HepG2 (cell line): Measurements from ENCODE around the gene NELFCD. TPM values are rescaled to one million over a fixed set of nuclear protein-coding genes. Genes with fewer than 3 reads are reported as not detected.

Experiments used
- FOSL2 ChIP-seq: sonication (generic); formaldehyde crosslinking; IDR thresholded peaks from 2 replicates; pipeline ENCODE4 v1.4.0; 2020; ENCODE audit warnings: missing genetic modification reagents
- GFI1 ChIP-seq: sonication (generic); formaldehyde crosslinking; IDR thresholded peaks from 2 replicates; pipeline ENCODE4 v1.5.0; 2020; ENCODE audit warnings: missing genetic modification reagents, mild to moderate bottlenecking, borderline replicate concordance
- KIAA2018 ChIP-seq: sonication (generic); formaldehyde crosslinking; IDR thresholded peaks from 2 replicates; pipeline ENCODE4 v1.5.0; 2020; ENCODE audit warnings: mild to moderate bottlenecking, missing genetic modification reagents, borderline replicate concordance
- KLF11 ChIP-seq: IDR thresholded peaks from 2 replicates; pipeline ENCODE4 v1.6.1; 2016; ENCODE audit warnings: missing compliant biosample characterization
- KLF13 ChIP-seq: sonication (generic); formaldehyde crosslinking; IDR thresholded peaks from 2 replicates; pipeline ENCODE4 v1.4.0; 2020; ENCODE audit warnings: mild to moderate bottlenecking, missing genetic modification reagents
- NFIC ChIP-seq: IDR thresholded peaks from 2 replicates; pipeline ENCODE4 v1.6.1; 2012; ENCODE audit warnings: mild to moderate bottlenecking, low read length, inconsistent platforms
- SOX6 ChIP-seq, 2 experiments: fragments of 450-650 bp in 1 of 2; sonication (generic) in 1 of 2; formaldehyde crosslinking in 1 of 2; IDR thresholded peaks; 2 replicates each; pipeline versions ENCODE4 v1.4.0 to v1.6.1; 2017 to 2020; ENCODE audit warnings: antibody characterized with exemption in 1 of 2, mild to moderate bottlenecking in 1 of 2, missing genetic modification reagents in 1 of 2
- ZNF121 ChIP-seq: sonication (generic); formaldehyde crosslinking; IDR thresholded peaks from 2 replicates; pipeline ENCODE4 v1.5.0; 2020; ENCODE audit warnings: mild to moderate bottlenecking, missing genetic modification reagents
- ZNF672 ChIP-seq: sonication (generic); formaldehyde crosslinking; IDR thresholded peaks from 2 replicates; pipeline ENCODE4 v1.8.1; 2022; ENCODE audit warnings: missing genetic modification reagents
- polyA plus RNA-seq, 8 experiments: library from polyadenylated mRNA; depleted of rRNA in 3 of 8; stranded (reverse) in 7 of 8; unstranded in 1 of 8; fragments of >200 nt; fragmentation: Illumina TruSeq in 4 of 8; extraction: Trizol in 4 of 8; gene quantifications; 2 replicates each; pipeline versions ENCODE4 v1.2.1 to v1.2.3, GENCODE V29; 2011 to 2016; ENCODE audit warnings: low read depth in 4 of 8, missing spikeins in 1 of 8, mixed read lengths in 1 of 8; ENCODE audit not compliant: insufficient read depth in 1 of 8
- total RNA-seq, 5 experiments: library from RNA; depleted of rRNA; stranded (reverse); fragments of >200 nt; fragmentation: Illumina TruSeq; extraction: Trizol; gene quantifications; 2 replicates each; pipeline ENCODE4 v1.2.3, GENCODE V29; 2016; ENCODE audit warnings: low read depth in 1 of 5
- TF ChIP-seq, protein P1 (sequence below): sonication (generic); formaldehyde crosslinking; IDR thresholded peaks from 2 replicates; pipeline ENCODE4 v1.5.1; 2020; ENCODE audit warnings: missing genetic modification reagents, mild to moderate bottlenecking, borderline replicate concordance
- TF ChIP-seq, protein P2 (sequence below): sonication (generic); formaldehyde crosslinking; IDR thresholded peaks from 2 replicates; pipeline ENCODE4 v1.4.0; 2020; ENCODE audit warnings: missing genetic modification reagents
- TF ChIP-seq, protein P3 (sequence below): sonication (generic); formaldehyde crosslinking; conservative IDR thresholded peaks from 2 replicates; pipeline ENCODE4 v1.8.0; 2022; ENCODE audit warnings: low read depth, missing genetic modification reagents

NELFCD gene
- total and polyA plus RNA-seq, 2 of the 13 experiments (the other 11 are each of a cell fraction or from before 2014, with no cell fraction given), result 159 to 203 TPM

GRCh38 chr20:59004763-59005522 is 23.9 kb downstream of the NELFCD start (continued):
- TF ChIP-seq SOX6 (IDR thresholded peaks at IDR 0.05) (no peak), SOX6 (CRISPR knock-in tag; IDR thresholded peaks at IDR 0.05) (peak; percentile 50; the same call in 1 of the 2 replicates), ZNF121 (no peak), GFI1 (CRISPR knock-in tag) (peak; percentile 97), FOSL2 (CRISPR knock-in tag) (no peak), KLF13 (CRISPR knock-in tag) (no peak), NFIC (no peak), ZNF672 (no peak), KIAA2018 (no peak), KLF11 (CRISPR knock-in tag) (no peak)
- TF ChIP-seq, protein P1, sequence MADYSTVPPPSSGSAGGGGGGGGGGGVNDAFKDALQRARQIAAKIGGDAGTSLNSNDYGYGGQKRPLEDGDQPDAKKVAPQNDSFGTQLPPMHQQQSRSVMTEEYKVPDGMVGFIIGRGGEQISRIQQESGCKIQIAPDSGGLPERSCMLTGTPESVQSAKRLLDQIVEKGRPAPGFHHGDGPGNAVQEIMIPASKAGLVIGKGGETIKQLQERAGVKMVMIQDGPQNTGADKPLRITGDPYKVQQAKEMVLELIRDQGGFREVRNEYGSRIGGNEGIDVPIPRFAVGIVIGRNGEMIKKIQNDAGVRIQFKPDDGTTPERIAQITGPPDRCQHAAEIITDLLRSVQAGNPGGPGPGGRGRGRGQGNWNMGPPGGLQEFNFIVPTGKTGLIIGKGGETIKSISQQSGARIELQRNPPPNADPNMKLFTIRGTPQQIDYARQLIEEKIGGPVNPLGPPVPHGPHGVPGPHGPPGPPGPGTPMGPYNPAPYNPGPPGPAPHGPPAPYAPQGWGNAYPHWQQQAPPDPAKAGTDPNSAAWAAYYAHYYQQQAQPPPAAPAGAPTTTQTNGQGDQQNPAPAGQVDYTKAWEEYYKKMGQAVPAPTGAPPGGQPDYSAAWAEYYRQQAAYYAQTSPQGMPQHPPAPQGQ (CRISPR knock-in tag), result 0 out of 2 replicates have a peak, but pooled peaks have one; percentile 21
- TF ChIP-seq, protein P2, sequence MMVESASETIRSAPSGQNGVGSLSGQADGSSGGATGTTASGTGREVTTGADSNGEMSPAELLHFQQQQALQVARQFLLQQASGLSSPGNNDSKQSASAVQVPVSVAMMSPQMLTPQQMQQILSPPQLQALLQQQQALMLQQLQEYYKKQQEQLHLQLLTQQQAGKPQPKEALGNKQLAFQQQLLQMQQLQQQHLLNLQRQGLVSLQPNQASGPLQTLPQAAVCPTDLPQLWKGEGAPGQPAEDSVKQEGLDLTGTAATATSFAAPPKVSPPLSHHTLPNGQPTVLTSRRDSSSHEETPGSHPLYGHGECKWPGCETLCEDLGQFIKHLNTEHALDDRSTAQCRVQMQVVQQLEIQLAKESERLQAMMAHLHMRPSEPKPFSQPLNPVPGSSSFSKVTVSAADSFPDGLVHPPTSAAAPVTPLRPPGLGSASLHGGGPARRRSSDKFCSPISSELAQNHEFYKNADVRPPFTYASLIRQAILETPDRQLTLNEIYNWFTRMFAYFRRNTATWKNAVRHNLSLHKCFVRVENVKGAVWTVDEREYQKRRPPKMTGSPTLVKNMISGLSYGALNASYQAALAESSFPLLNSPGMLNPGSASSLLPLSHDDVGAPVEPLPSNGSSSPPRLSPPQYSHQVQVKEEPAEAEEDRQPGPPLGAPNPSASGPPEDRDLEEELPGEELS (CRISPR knock-in tag), result peak; percentile 35; the same call in 1 of the 2 replicates
- TF ChIP-seq, protein P3, sequence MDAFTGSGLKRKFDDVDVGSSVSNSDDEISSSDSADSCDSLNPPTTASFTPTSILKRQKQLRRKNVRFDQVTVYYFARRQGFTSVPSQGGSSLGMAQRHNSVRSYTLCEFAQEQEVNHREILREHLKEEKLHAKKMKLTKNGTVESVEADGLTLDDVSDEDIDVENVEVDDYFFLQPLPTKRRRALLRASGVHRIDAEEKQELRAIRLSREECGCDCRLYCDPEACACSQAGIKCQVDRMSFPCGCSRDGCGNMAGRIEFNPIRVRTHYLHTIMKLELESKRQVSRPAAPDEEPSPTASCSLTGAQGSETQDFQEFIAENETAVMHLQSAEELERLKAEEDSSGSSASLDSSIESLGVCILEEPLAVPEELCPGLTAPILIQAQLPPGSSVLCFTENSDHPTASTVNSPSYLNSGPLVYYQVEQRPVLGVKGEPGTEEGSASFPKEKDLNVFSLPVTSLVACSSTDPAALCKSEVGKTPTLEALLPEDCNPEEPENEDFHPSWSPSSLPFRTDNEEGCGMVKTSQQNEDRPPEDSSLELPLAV (CRISPR knock-in tag), result no peak
